CD4-positive, alpha-beta T cell (primary cell): Measurements from ENCODE around the gene TMCO4. TPM values are rescaled to one million over a fixed set of nuclear protein-coding genes. Genes with fewer than 3 reads are reported as not detected.

Experiments
- ATAC-seq: fragments of 200-7000 bp; cut with Tn5 transposase; one replicate; pipeline ENCODE4 v1.10.0; 2022; ENCODE audit warnings: mild to moderate bottlenecking; ENCODE audit not compliant: poor library complexity
- CTCF ChIA-PET: fragments of 350-600 bp; sonication (Branson Sonifier 250); formaldehyde crosslinking; loops from one replicate; lab custom pipeline; 2021; ENCODE audit warnings: antibody characterized with exemption, inconsistent platforms; lab: Charles Lee
- POLR2A ChIA-PET: fragments of 350-600 bp; sonication (Branson Sonifier 250); formaldehyde crosslinking; loops from one replicate; lab custom pipeline; 2021; ENCODE audit warnings: antibody characterized with exemption, inconsistent platforms; lab: Charles Lee
- DNase-seq, 14 experiments: peaks; one replicate each; pipeline ENCODE4 v3.0.0-alpha.2; 2013 to 2020; ENCODE audit warnings: mixed read lengths in 2 of 14
- H3K27ac ChIP-seq, 2 donors: one replicate each; pipeline versions ENCODE4 v1.5.1 to v1.7.0; 2013; ENCODE audit warnings: low read length in 2 of 2, low read depth in 1 of 2, mild to moderate bottlenecking in 1 of 2
- H3K27me3 ChIP-seq, 2 experiments: 1 replicate in 1 of 2; 2 replicates in 1 of 2; pipeline versions ENCODE4 v1.6.1 to v1.7.0; 2013; ENCODE audit warnings: low read length in 2 of 2, control low read depth in 1 of 2, mild to moderate bottlenecking in 1 of 2, moderate library complexity in 1 of 2; ENCODE audit not compliant: insufficient read depth in 2 of 2, control insufficient read depth in 1 of 2
- H3K36me3 ChIP-seq: one replicate; pipeline ENCODE4 v1.6.1; 2013; ENCODE audit warnings: low read length, control low read depth; ENCODE audit not compliant: insufficient read depth
- H3K4me1 ChIP-seq: one replicate; pipeline ENCODE4 v1.6.1; 2013; ENCODE audit warnings: low read length, control low read depth; ENCODE audit not compliant: insufficient read depth
- H3K4me3 ChIP-seq: one replicate; pipeline ENCODE4 v1.5.1; 2013; ENCODE audit warnings: mild to moderate bottlenecking, low read length, moderate library complexity
- H3K9me3 ChIP-seq, 2 experiments: 1 replicate in 1 of 2; 2 replicates in 1 of 2; pipeline versions ENCODE4 v1.6.1 to v1.7.0; 2013; ENCODE audit warnings: low read length in 2 of 2, mild to moderate bottlenecking in 2 of 2, control low read depth in 1 of 2, moderate library complexity in 1 of 2; ENCODE audit not compliant: control insufficient read depth in 1 of 2, insufficient read depth in 1 of 2
- H3K27ac Mint-ChIP-seq: one replicate; pipeline ENCODE4 v1.8.0; 2020; ENCODE audit warnings: mixed read lengths
- H3K27me3 Mint-ChIP-seq: one replicate; pipeline ENCODE4 v1.8.0; 2021; ENCODE audit warnings: mixed read lengths
- H3K36me3 Mint-ChIP-seq: one replicate; pipeline ENCODE4 v1.8.0; 2021; ENCODE audit warnings: low read depth, mixed read lengths
- H3K4me1 Mint-ChIP-seq: one replicate; pipeline ENCODE4 v1.8.0; 2021; ENCODE audit warnings: low read depth, mixed read lengths
- H3K4me3 Mint-ChIP-seq: one replicate; pipeline ENCODE4 v1.8.0; 2020; ENCODE audit warnings: mild to moderate bottlenecking, mixed read lengths
- H3K9me3 Mint-ChIP-seq: one replicate; pipeline ENCODE4 v1.8.0; 2020; ENCODE audit warnings: mixed read lengths
- intact Hi-C, 2 experiments: fragments of 100-400 bp; cut with DNase I in 1 of 2; cut with micrococcal nuclease in 1 of 2; formaldehyde crosslinking; loops; one replicate each; pipeline versions ENCODE4 v1.15.1 to v1.9.0; 2023 to 2025; cut with DNase I, micrococcal nuclease
- total RNA-seq, 174 experiments: library from RNA in 2 of 174; stranded (reverse) in 2 of 174; gene quantifications; one replicate each; pipeline ENCODE4 v1.2.3 and lab custom pipeline; 2021 to 2026
- TF ChIP-seq, protein P1 (sequence below): fragments of 200-600 bp; IDR thresholded peaks from one replicate; pipeline ENCODE4 v1.8.0; 2022; ENCODE audit warnings: antibody characterized with exemption, mild to moderate bottlenecking

Gene TMCO4
- total RNA-seq, 2 experiments from 2014 or later: 12.4 to 13.9 TPM

GRCh38 chr1:19689856-19690255 is 109.9 kb downstream of the TMCO4 start:
- DNase-seq (peak in 1 of 14 experiments; percentile 28), ATAC-seq (no peak)
- H3K27ac Mint-ChIP-seq: peak overlapping the region; percentile 84
- H3K4me3 ChIP-seq: no peak overlapping the region
- peaks cover 24% of the 10 kb centered on the region for H3K36me3 ChIP-seq
- peak overlapping the region; percentile 9 to 60 for H3K27ac ChIP-seq
- no peak overlapping the region for H3K4me3 Mint-ChIP-seq
- peaks cover 44% of the 10 kb centered on the region for H3K4me1 ChIP-seq
- H3K36me3 Mint-ChIP-seq: peaks cover 54% of the 10 kb centered on the region
- intact Hi-C loops: no loop called here
- no peaks in the 10 kb centered on the region for H3K27me3 ChIP-seq
- no peaks in the 10 kb centered on the region for H3K27me3 Mint-ChIP-seq
- peaks cover 56% of the 10 kb centered on the region for H3K4me1 Mint-ChIP-seq
- TF ChIP-seq, protein P1, sequence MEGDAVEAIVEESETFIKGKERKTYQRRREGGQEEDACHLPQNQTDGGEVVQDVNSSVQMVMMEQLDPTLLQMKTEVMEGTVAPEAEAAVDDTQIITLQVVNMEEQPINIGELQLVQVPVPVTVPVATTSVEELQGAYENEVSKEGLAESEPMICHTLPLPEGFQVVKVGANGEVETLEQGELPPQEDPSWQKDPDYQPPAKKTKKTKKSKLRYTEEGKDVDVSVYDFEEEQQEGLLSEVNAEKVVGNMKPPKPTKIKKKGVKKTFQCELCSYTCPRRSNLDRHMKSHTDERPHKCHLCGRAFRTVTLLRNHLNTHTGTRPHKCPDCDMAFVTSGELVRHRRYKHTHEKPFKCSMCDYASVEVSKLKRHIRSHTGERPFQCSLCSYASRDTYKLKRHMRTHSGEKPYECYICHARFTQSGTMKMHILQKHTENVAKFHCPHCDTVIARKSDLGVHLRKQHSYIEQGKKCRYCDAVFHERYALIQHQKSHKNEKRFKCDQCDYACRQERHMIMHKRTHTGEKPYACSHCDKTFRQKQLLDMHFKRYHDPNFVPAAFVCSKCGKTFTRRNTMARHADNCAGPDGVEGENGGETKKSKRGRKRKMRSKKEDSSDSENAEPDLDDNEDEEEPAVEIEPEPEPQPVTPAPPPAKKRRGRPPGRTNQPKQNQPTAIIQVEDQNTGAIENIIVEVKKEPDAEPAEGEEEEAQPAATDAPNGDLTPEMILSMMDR: no peak
- H3K9me3 Mint-ChIP-seq: no peaks in the 10 kb centered on the region
- H3K9me3 ChIP-seq: peaks cover 13 to 22% of the 10 kb centered on the region in 2 experiments
- CTCF ChIA-PET: no interaction called here
- POLR2A ChIA-PET: no interaction called here

DNA sequence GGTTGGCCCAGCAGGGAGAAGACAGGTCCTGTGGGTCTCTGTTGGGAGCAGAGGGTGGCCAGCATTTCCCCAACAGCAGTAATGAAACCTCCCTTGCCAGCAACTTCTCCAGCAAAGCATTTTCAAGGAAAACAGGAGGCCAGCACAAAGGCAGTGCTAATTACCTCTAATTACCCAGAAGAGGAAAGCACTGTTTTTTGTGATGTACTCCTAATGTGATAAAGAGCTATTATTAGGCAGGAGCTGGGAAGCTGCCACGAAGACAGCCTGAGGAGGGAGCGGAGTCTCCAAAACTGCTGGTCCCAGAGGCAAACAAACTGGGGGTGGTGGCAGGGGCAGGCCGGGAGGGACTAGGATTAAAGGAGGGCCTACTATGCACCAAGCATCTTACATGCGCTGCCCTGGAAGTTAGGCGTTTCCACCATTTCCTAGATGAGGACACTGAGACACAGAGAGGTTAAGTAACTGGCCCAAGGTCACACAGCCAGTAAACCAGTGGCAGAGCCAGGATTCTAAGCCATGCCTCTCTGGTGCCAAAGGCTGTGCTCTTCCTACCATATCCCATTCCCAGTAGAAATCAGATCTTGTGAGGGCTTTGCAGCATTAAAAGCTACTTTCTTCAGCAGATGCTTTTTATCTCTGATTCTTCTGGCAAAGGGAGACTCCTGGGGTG is 110.5 kb downstream of the TMCO4 start:
- H3K27ac ChIP-seq: peak overlapping the region; percentile 57 to 60
- Mint-ChIP-seq H3K36me3 (peaks cover 52% of the 10 kb centered on the region), H3K9me3 (no peaks in the 10 kb centered on the region), H3K27ac (peak overlapping the region; percentile 84), H3K27me3 (no peaks in the 10 kb centered on the region), H3K4me1 (peaks cover 56% of the 10 kb centered on the region), H3K4me3 (no peak overlapping the region)
- ChIA-PET CTCF (no interaction called here), POLR2A (interaction anchor here (0.6 kb wide), 1 partner anchor 9 kb away, joined by 3 read pairs; no protein-coding TSS in a partner anchor)
- ATAC-seq (no peak), DNase-seq (no peak)
- peaks cover 13 to 22% of the 10 kb centered on the region in 2 experiments for H3K9me3 ChIP-seq
- TF ChIP-seq, protein P1: no peak
- intact Hi-C loops: no loop called here
- peaks cover 44% of the 10 kb centered on the region for H3K4me1 ChIP-seq
- no peaks in the 10 kb centered on the region for H3K27me3 ChIP-seq
- H3K36me3 ChIP-seq: peaks cover 18% of the 10 kb centered on the region
- no peak overlapping the region for H3K4me3 ChIP-seq

- intact Hi-C loops: no loop called here
- H3K27me3 Mint-ChIP-seq: no peaks in the 10 kb centered on the region
- peak; percentile 78 for ATAC-seq
- H3K27me3 ChIP-seq: no peaks in the 10 kb centered on the region
- H3K27ac Mint-ChIP-seq: peak overlapping the region; percentile 84
- H3K9me3 ChIP-seq: peaks cover 13 to 22% of the 10 kb centered on the region in 2 experiments
- no peak overlapping the region for H3K4me3 ChIP-seq
- peak overlapping the region; percentile 60 to 67 for H3K27ac ChIP-seq
- H3K36me3 ChIP-seq: peaks cover 17% of the 10 kb centered on the region
- TF ChIP-seq, protein P1: no peak
- H3K4me1 ChIP-seq: peaks cover 44% of the 10 kb centered on the region
- DNase-seq: peak; percentile 9 to 84 (median 40)
- peaks cover 56% of the 10 kb centered on the region for H3K4me1 Mint-ChIP-seq
- peak overlapping the region; percentile 60 for H3K4me3 Mint-ChIP-seq
- peaks cover 50% of the 10 kb centered on the region for H3K36me3 Mint-ChIP-seq
- CTCF ChIA-PET: interaction anchor here (0.7 to 2.0 kb wide), 4 partner anchors 16 to 28 kb away, joined by 3 to 9 read pairs (median 4); no protein-coding TSS in a partner anchor
- H3K9me3 Mint-ChIP-seq: no peaks in the 10 kb centered on the region
- POLR2A ChIA-PET: interaction anchor here (0.6 to 1.1 kb wide), 2 partner anchors 10 to 26 kb away, joined by 3 to 4 read pairs; no protein-coding TSS in a partner anchor
Observed at GRCh38 chr1:19688041-19688842, 111.5 kb downstream of the TMCO4 start.
